BE2C (cell line): ENCODE data around the gene JMJD6.
"Not testable (repeated sequence)": the region's sequence is repeated elsewhere in the genome, so short reads cannot be mapped to it uniquely, and the experiment has no call there.

Experiments
- DNase-seq: peaks from one replicate; pipeline ENCODE4 v3.0.0-alpha.2; 2020
- H3K27me3 ChIP-seq: fragments of 250-450 bp; sonication (Bioruptor Pico); 2 replicates; pipeline ENCODE4 v1.5.1; 2020; ENCODE audit warnings: mild to moderate bottlenecking
- H3K36me3 ChIP-seq: fragments of 250-450 bp; sonication (Bioruptor Pico); 2 replicates; pipeline ENCODE4 v1.5.1; 2020; ENCODE audit warnings: mild to moderate bottlenecking
- H3K4me1 ChIP-seq: fragments of 250-450 bp; sonication (Bioruptor Pico); 2 replicates; pipeline ENCODE4 v1.5.1; 2020
- H3K4me3 ChIP-seq: 2 replicates; pipeline ENCODE4 v1.5.1; 2011; ENCODE audit warnings: low read depth, low read length
- H3K9me3 ChIP-seq: fragments of 250-450 bp; sonication (Bioruptor Pico); 2 replicates; pipeline ENCODE4 v1.5.1; 2020
- TF ChIP-seq, protein P1 (sequence below): IDR thresholded peaks from 2 replicates; pipeline ENCODE4 v1.5.1; 2012; ENCODE audit warnings: mild to moderate bottlenecking, low read depth, low read length

Gene JMJD6

DNA sequence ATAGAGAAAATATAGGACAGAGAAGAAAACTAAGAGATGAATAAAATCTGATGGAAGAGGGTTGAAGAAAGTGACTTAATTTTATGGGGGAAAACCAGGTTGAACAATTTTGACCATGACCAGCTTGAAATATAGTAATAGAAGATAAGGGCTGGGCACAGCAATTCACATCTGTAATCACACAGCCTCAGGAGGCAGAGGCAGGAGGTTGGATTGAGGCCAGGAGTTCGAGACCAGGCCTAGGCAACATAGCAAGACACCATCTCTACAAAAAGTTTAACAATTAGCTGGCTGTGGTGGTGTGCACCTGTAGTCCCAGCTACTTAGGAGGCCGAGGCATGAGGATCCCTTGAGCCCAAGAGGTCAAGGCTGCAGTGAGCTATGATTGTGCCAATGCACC, 24.3 kb downstream of the JMJD6 start:
- TF ChIP-seq, protein P1, sequence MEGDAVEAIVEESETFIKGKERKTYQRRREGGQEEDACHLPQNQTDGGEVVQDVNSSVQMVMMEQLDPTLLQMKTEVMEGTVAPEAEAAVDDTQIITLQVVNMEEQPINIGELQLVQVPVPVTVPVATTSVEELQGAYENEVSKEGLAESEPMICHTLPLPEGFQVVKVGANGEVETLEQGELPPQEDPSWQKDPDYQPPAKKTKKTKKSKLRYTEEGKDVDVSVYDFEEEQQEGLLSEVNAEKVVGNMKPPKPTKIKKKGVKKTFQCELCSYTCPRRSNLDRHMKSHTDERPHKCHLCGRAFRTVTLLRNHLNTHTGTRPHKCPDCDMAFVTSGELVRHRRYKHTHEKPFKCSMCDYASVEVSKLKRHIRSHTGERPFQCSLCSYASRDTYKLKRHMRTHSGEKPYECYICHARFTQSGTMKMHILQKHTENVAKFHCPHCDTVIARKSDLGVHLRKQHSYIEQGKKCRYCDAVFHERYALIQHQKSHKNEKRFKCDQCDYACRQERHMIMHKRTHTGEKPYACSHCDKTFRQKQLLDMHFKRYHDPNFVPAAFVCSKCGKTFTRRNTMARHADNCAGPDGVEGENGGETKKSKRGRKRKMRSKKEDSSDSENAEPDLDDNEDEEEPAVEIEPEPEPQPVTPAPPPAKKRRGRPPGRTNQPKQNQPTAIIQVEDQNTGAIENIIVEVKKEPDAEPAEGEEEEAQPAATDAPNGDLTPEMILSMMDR = no peak
- H3K4me3 ChIP-seq = no peak overlapping the region
- no peaks in the 10 kb centered on the region for H3K27me3 ChIP-seq
- H3K4me1 ChIP-seq = peaks cover 30% of the 10 kb centered on the region
- H3K36me3 ChIP-seq = peaks cover 5% of the 10 kb centered on the region; the same call in 1 of the 2 replicates
- DNase-seq = no peak
- H3K9me3 ChIP-seq = no peaks in the 10 kb centered on the region

DNA sequence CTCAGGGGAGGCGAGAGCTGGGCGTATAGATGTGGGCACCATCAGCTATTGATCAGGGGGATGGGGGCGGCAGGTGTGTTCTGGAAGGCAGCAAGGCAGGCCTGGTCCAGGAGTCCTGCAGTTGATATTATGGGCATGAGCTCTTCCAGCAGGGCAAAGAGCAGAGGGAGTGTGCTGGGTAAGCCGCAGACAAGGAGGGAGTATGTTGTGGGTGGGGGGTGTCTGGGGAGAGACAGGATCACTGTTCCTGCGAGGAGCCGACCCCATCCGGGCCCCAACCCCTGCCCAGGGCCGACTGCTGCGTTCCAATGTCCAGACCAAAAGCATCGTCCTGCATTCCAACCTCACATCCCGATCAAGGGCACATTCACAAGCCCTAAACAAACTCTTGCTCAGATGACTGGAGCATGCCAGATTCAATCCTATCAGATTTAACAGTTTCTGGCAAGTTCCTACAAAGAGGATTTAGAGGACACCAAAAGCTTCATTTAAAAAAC, 24.9 kb downstream of the JMJD6 start:
- Histone ChIP-seq H3K4me3 (peak overlapping the region; percentile 51), H3K36me3 (peaks cover 3% of the 10 kb centered on the region; the same call in 1 of the 2 replicates)

DNA sequence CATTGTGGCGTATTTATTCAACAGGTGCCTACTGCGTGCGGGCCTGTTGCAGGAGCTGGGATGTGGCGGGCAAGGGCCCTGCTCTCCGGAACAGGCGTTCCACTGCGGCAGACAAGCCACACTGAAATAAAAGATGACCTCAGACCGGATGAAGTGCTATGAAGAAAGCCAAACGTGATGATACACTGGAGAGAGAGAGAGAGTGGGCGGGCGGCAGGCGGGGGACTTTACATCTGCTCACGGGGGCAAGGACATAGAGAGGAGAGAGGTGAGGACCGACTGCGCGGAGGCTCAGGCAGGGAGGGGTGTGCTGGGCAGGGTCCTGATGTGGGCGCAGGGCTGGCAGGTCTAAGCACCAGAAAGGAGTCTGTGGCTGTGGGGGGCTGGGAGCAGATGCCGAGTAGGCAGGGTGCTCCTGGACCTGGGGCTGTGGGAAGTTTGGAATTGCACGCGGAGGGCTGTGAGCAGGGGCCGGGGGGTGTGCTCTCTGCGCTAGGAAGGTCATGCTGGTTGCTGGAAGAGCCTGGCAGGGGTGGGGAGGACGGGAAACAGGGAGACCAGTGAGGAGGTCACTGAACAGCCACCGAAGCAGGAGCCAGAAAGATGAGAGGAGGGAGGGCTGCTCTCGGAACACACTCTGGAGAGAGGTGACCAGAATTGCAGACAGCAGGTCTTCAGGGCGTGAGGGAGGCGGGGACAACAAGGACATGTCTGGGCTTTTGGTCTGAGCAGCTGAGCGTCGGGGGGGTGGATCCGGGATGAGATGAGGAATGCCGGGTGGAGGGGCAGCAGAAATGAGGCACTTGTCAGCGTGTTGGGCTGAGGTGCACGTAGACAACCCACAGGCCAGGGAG, 25.6 kb downstream of the JMJD6 start:
- TF ChIP-seq, protein P1 = no peak
- peaks cover 5% of the 10 kb centered on the region for H3K36me3 ChIP-seq
- H3K27me3 ChIP-seq = no peaks in the 10 kb centered on the region
- H3K9me3 ChIP-seq = no peaks in the 10 kb centered on the region
- peak; percentile 80 for DNase-seq
- H3K4me1 ChIP-seq = peaks cover 40% of the 10 kb centered on the region
- H3K4me3 ChIP-seq = peak overlapping the region; percentile 51

More for the DNA sequence above, 24.9 kb downstream of the JMJD6 start:
- Histone ChIP-seq H3K9me3 (no peaks in the 10 kb centered on the region), H3K4me1 (peaks cover 35% of the 10 kb centered on the region), H3K27me3 (no peaks in the 10 kb centered on the region)
- no peak for DNase-seq
- TF ChIP-seq, protein P1 = no peak

DNA sequence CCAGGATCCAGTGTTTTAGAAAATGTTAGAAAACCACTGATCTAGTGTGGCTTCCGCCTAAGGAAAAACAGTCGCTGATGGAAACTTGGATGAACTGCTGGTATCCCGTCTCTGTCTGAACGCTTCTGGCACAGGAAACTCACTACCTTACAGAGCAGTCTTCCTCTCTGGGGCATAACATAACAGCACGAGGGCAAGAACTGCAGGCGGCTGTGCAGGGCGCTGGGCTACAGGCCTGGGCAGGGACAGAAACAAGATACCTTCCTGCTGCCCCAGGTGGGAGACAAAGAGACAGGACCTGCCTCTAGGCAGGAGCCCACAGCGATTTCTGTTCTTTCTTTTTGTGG, 26.2 kb downstream of the JMJD6 start:
- TF ChIP-seq, protein P1 = no peak
- H3K4me3 ChIP-seq = peak overlapping the region; percentile 51
- H3K9me3 ChIP-seq = no peaks in the 10 kb centered on the region
- H3K36me3 ChIP-seq = peaks cover 11% of the 10 kb centered on the region
- H3K27me3 ChIP-seq = no peaks in the 10 kb centered on the region
- peaks cover 40% of the 10 kb centered on the region for H3K4me1 ChIP-seq
- DNase-seq = no peak

DNA sequence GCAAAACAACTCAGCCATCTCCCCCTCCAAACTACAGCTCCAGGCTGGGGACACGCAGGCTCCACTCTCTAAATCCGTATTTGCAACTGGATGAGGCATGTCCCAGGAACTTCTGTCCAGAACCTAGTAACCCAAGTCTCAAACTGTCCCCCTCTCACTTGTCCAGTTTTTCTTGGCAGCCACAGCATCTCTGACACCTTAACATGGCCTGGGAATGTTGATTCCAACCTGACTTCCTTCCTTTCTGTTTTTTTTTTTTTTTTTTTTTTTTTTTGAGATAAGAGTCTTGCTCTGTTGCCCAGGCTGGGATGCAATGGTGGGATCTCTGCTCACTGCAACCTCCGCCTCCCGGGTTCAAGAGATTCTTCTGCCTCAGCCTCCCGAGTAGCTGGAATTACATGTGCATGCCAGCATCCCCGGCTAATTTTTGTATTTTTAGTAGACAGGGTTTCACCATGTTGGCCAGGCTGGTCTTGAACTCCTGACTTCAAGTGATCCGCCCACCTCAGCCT, 27.9 kb downstream of the JMJD6 start:
- H3K4me1 ChIP-seq = peaks cover 40% of the 10 kb centered on the region
- H3K4me3 ChIP-seq = not testable (repeated sequence)

DNA sequence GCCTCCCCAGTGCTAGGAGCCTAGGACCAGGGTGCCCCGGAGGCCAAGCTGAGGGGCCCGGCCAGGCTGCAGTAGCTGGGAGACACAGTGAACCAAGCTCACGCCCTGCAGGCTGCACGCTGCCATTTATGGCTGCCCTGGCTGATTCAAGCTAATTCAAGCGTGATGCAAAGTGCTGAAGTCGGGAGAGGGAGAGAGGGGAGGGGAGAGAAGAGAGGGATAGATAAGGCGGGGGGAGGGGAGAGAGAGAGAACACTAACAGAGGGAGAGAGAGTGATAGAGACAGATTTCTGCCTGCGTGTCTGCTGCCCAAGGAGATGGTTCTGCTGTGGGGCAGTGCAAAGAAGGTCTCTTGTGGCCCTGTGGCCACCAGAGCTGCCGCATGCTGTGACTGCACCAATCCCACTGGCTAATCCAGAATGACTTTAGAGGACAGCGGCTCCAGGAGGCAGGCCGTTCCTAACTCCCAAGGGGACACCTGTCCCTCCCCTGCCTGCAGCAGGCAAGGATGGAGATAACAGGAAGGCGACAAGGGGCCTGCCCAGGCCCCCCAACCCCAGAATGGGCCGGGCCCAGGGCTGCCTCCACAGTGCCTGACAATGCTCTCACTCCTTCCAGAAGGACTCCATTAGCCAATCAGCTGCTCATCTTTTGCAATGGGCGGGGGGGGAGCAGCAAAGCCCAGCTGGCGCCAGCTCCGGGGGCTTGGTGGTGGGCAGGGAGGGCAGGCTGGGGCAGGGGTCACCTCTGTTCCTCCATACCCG, 28.5 kb downstream of the JMJD6 start:
- Histone ChIP-seq H3K36me3 (peaks cover 13% of the 10 kb centered on the region), H3K4me3 (peak overlapping the region; percentile 38), H3K4me1 (peaks cover 40% of the 10 kb centered on the region), H3K27me3 (no peaks in the 10 kb centered on the region), H3K9me3 (no peaks in the 10 kb centered on the region)
- TF ChIP-seq, protein P1 = no peak
- peak; percentile 86 for DNase-seq

More for the DNA sequence above, 27.9 kb downstream of the JMJD6 start:
- not testable (repeated sequence) for DNase-seq, H3K9me3 ChIP-seq, H3K27me3 ChIP-seq
- peaks cover 13% of the 10 kb centered on the region for H3K36me3 ChIP-seq
